A673 (cell line): ENCODE measurements around the gene ACOT7. TPM values are rescaled to one million over a fixed set of nuclear protein-coding genes. Genes with fewer than 3 reads are reported as not detected.
"Not testable (repeated sequence)": the region's sequence is repeated elsewhere in the genome, so short reads cannot be mapped to it uniquely, and the experiment has no call there.

Source experiments
- BruUV-seq: library from RNA; stranded (reverse); fragments of 400-500 nt; replicated peaks from 2 replicates; lab custom pipeline; 2021; lab: Mats Ljungman, UMichigan
- CTCF ChIA-PET: fragments of 300-600 bp; sonication (Branson Sonifier 250); formaldehyde crosslinking; loops from one replicate; lab custom pipeline; 2022; ENCODE audit warnings: antibody characterized with exemption; lab: Charles Lee
- POLR2A ChIA-PET: fragments of 300-600 bp; sonication (Branson Sonifier 250); formaldehyde crosslinking; loops from one replicate; lab custom pipeline; 2022; ENCODE audit warnings: antibody characterized with exemption; ENCODE audit not compliant: low non-redundant PET; lab: Charles Lee
- DNase-seq: peaks from one replicate; pipeline ENCODE4 v3.0.0-alpha.2; 2015; ENCODE audit warnings: low spot score
- H3K27ac ChIP-seq: fragments of 200-600 bp; sonication (generic); 2 replicates; pipeline ENCODE4 v1.5.1; 2016; ENCODE audit warnings: mixed run types, low read depth, mild to moderate bottlenecking, mixed read lengths, antibody characterized with exemption, low read length; ENCODE audit not compliant: poor library complexity, severe bottlenecking
- H3K27me3 ChIP-seq: fragments of 200-600 bp; sonication (generic); replicated peaks from 2 replicates; pipeline ENCODE4 v1.6.1; 2017; ENCODE audit warnings: mixed run types, low read depth, mild to moderate bottlenecking, mixed read lengths, antibody characterized with exemption, low read length; ENCODE audit not compliant: insufficient read depth, poor library complexity
- H3K36me3 ChIP-seq: fragments of 200-600 bp; sonication (generic); 2 replicates; pipeline ENCODE4 v1.6.1; 2016; ENCODE audit warnings: mixed run types, mild to moderate bottlenecking, mixed read lengths, antibody characterized with exemption, low read length; ENCODE audit not compliant: insufficient read depth, poor library complexity, severe bottlenecking
- H3K4me1 ChIP-seq: fragments of 200-600 bp; sonication (generic); 2 replicates; pipeline ENCODE4 v1.6.1; 2017; ENCODE audit warnings: mixed run types, mild to moderate bottlenecking, mixed read lengths, antibody characterized with exemption, low read length; ENCODE audit not compliant: insufficient read depth, poor library complexity, severe bottlenecking
- H3K4me3 ChIP-seq: fragments of 200-600 bp; sonication (generic); 2 replicates; pipeline ENCODE4 v1.5.1; 2016; ENCODE audit warnings: low read depth, mixed run types, mild to moderate bottlenecking, mixed read lengths, low read length; ENCODE audit not compliant: poor library complexity, severe bottlenecking
- H3K9me3 ChIP-seq: fragments of 200-600 bp; sonication (generic); 2 replicates; pipeline ENCODE4 v1.6.1; 2016; ENCODE audit warnings: mixed run types, low read depth, mild to moderate bottlenecking, mixed read lengths, antibody characterized with exemption, low read length; ENCODE audit not compliant: poor library complexity, severe bottlenecking
- CTCF ChIP-seq: fragments of 300-800, 200-600 bp; sonication (generic); conservative IDR thresholded peaks from 2 replicates; pipeline ENCODE4 v1.5.1; 2017; ENCODE audit warnings: low read depth, mild to moderate bottlenecking, antibody characterized with exemption, low read length, moderate library complexity, mixed read lengths
- EZH2 ChIP-seq: fragments of 200-600 bp; sonication (generic); IDR thresholded peaks from 2 replicates; pipeline ENCODE4 v1.6.1; 2017; ENCODE audit warnings: borderline replicate concordance, low read depth, mild to moderate bottlenecking, mixed read lengths, antibody characterized with exemption, low read length; ENCODE audit not compliant: poor library complexity, severe bottlenecking
- intact Hi-C: fragments of 100-400 bp; cut with micrococcal nuclease; formaldehyde crosslinking; loops from one replicate; pipeline ENCODE4 v1.10.0; 2022; ENCODE audit not compliant: unreplicated experiment
- total RNA-seq: library from RNA; stranded (reverse); gene quantifications from 2 replicates; pipeline ENCODE4 v1.2.3, GENCODE V29; 2021

ACOT7 gene
- total RNA-seq, 1 experiment from 2014 or later, result 132 TPM

GRCh38 chr1:6396998-6397397 lies 3.4 kb upstream of the ACOT7 start:
- POLR2A ChIA-PET, result no interaction called here
- CTCF ChIA-PET, result no interaction called here
- no peak for DNase-seq
- Histone ChIP-seq H3K4me1 (peaks cover 13% of the 10 kb centered on the region), H3K36me3 (no peaks in the 10 kb centered on the region), H3K4me3 (no peak overlapping the region), H3K9me3 (no peaks in the 10 kb centered on the region), H3K27ac (no peak overlapping the region), H3K27me3 (no peaks in the 10 kb centered on the region)
- intact Hi-C loops, result no loop called here
- BruUV-seq, result no TSS peak
- TF ChIP-seq EZH2, result no peak
- TF ChIP-seq CTCF, result 0 out of 2 replicates have a peak, but pooled peaks have one; percentile 25

- BruUV-seq, H3K4me3 ChIP-seq, POLR2A ChIA-PET, H3K27me3 ChIP-seq, DNase-seq, H3K27ac ChIP-seq, CTCF ChIA-PET, H3K36me3 ChIP-seq, H3K9me3 ChIP-seq, intact Hi-C loops: not testable (repeated sequence)
- peaks cover 14% of the 10 kb centered on the region for H3K4me1 ChIP-seq
Measured at GRCh38 chr1:6395781-6396244, 2.2 kb upstream of the ACOT7 start.

GRCh38 chr1:6395130-6395529 lies 1.6 kb upstream of the ACOT7 start:
- H3K36me3 ChIP-seq, H3K9me3 ChIP-seq, BruUV-seq, intact Hi-C loops, POLR2A ChIA-PET, H3K4me3 ChIP-seq, DNase-seq, H3K27ac ChIP-seq, H3K27me3 ChIP-seq: not testable (repeated sequence)
- CTCF ChIA-PET, result interaction anchor here (0.7 kb wide), 1 partner anchor 156 kb away, joined by 4 read pairs; no protein-coding TSS in a partner anchor
- H3K4me1 ChIP-seq, result peaks cover 14% of the 10 kb centered on the region

GRCh38 chr1:6392809-6393399 lies 663 bp downstream of the ACOT7 start:
- DNase-seq, result no peak
- CTCF ChIA-PET, result interaction anchor here (0.7 to 1.1 kb wide), 2 partner anchors 11 to 187 kb away, joined by 3 to 7 read pairs; no protein-coding TSS in a partner anchor
- H3K27me3 ChIP-seq, result no peaks in the 10 kb centered on the region
- TF ChIP-seq EZH2 (no peak), CTCF (no peak)
- H3K4me1 ChIP-seq, result peaks cover 14% of the 10 kb centered on the region
- peak overlapping the region; percentile 93 for H3K27ac ChIP-seq
- BruUV-seq, result no TSS peak
- H3K36me3 ChIP-seq, result no peaks in the 10 kb centered on the region
- H3K4me3 ChIP-seq, result peak overlapping the region; percentile 72
- no peaks in the 10 kb centered on the region for H3K9me3 ChIP-seq
- POLR2A ChIA-PET, result interaction anchor here (0.6 kb wide), 1 partner anchor 488 kb away, joined by 3 read pairs; no protein-coding TSS in a partner anchor
- intact Hi-C loops, result no loop called here
